GM21723 (cell line): ENCODE results near the gene SRSF7.
"Not testable (repeated sequence)": the region's sequence is repeated elsewhere in the genome, so short reads cannot be mapped to it uniquely, and the experiment has no call there.

Source experiments
- ATAC-seq: cut with Tn5 transposase; IDR thresholded peaks from one replicate; pipeline ENCODE4 v1.9.1; 2021; ENCODE audit warnings: mild to moderate bottlenecking, moderate library complexity; ENCODE audit not compliant: unreplicated experiment

Gene SRSF7

GRCh38 chr2:38750891-38751595, at the start of gene SRSF7:
Gene SRSF7, minus strand, starts transcription at chr2:38751361. Its CDS starts 105 bp downstream, at chr2:38751256.
- ATAC-seq, result peak; percentile 77

DNA sequence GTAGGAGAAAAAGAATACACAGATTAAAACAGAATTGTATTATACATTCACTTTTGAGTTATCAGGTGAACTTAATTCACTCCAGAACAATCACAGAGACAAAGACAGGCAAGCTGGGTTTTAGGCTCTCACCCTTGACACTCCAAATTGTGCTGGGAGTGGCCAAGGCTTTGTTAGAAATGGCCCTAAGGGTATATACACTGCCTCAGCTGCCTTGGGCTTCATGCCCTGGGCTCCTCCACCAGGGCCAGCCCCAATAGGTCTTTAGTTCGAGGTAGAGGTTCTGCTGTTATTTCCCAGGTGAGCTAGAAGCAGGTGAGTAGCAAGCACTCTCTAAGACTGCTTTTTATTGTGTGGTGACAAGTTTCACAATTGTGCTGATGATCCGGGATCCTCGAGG, 46.8 kb upstream of the SRSF7 start:
- no peak for ATAC-seq

GRCh38 chr2:38797250-38797676, 46.1 kb upstream of the SRSF7 start:
- ATAC-seq, result no peak

- ATAC-seq, result not testable (repeated sequence)
Measured at GRCh38 chr2:38795016-38795415, 43.9 kb upstream of the SRSF7 start.

GRCh38 chr2:38794235-38794946, 43.2 kb upstream of the SRSF7 start:
- no peak for ATAC-seq

GRCh38 chr2:38793511-38793910, 42.4 kb upstream of the SRSF7 start:
- no peak for ATAC-seq

DNA sequence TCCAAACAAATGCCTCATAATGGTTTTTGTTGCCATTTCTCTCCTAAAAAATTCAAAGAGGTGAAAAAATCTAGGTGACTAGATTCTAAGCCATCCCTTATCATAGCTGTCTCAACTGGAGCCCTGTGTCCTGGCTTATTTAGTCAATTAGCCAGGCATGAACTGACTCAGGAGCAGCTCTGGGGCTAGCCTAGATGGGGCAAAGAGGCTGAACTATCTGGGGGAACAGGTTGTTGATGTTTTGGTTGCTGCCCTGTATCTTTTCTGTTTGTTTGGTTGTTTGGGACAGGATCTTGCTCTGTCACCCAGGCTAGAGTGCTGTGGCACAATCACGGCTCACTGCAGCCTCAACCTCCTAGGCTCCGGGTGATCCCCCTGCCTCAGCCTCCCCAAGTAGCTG, 41.6 kb upstream of the SRSF7 start:
- no peak for ATAC-seq

GRCh38 chr2:38792321-38792720, 41.2 kb upstream of the SRSF7 start:
- not testable (repeated sequence) for ATAC-seq

GRCh38 chr2:38791744-38792143, 40.6 kb upstream of the SRSF7 start:
- ATAC-seq, result no peak

GRCh38 chr2:38789691-38790090, 38.5 kb upstream of the SRSF7 start:
- no peak for ATAC-seq

DNA sequence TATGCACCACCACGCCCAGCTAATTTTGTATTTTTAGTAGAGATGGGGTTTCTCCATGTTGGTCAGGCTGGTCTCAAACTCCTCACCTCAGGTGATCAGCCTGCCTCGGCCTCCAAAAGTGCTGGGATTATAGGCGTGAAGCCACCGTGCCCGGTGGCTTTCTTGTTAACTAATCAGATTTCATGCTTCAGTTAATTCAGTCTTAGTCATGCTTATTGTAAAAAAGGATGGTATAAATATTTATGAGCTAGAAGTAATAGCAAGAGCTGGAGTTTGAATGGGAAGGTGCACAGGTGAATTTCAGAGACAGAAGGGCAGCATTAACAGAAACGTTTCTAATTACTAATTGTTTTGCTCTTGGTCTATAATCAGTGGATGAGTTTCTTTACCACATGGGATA, 37.1 kb upstream of the SRSF7 start:
- ATAC-seq, result no peak

DNA sequence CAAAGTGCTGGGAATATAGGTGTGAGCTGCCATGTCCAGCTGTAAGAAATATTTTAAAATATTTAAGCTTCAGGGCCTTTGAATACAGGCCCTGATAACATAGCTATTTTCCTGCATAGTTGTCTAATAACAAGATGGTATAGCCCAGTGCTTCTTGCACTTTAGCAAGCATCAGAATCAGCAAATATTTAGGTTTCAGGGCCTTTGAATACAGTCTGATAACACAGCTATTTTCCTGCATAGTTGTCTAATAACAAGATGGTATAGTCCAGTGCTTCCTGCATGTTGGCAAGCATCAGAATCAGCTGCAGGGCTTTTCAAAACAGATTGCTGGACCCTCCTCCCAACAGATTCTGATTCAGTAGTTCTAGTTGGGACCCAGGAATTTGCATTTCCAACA, 32.4 kb upstream of the SRSF7 start:
- ATAC-seq, result no peak

GRCh38 chr2:38778687-38779082, 27.5 kb upstream of the SRSF7 start:
- ATAC-seq, result no peak

- no peak for ATAC-seq
Measured at GRCh38 chr2:38776531-38776930, 25.4 kb upstream of the SRSF7 start.

DNA sequence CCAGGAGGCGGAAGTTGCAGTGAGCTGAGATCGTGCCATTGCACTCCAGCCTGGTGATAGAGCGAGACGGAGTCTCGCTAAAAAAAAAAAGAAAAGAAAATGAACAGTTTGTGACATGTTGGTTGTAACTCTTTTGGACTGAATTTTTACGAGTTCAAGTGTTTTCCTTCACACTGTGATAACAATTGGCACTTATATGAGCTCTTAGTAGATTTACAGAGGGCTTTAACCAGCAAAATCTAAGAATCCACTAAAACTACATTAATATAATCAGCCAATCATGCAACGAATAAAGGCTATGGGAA, 24.7 kb upstream of the SRSF7 start:
- ATAC-seq, result no peak

- ATAC-seq, result no peak
Measured at GRCh38 chr2:38775097-38775920, 24.1 kb upstream of the SRSF7 start.

DNA sequence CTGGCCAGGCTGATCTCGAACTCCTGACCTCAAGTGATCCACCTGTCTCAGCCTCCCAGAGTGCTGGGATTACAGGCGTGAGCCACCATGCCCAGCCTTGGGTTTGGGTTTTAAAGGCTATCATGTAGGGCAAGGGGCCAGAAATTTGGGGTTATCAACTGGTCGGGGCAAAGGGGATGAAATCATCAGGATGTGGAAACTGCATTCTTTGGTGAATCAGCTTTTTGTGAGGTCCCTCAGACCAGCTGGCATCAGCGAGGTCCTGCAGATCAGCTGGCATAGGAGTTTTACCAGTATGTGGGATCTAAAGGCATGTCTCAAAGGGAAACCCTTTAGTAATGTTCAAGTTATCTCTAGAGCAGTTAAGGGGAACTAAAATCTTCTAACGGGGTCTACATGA, 20.5 kb upstream of the SRSF7 start:
- no peak for ATAC-seq

GRCh38 chr2:38765551-38765950, 14.4 kb upstream of the SRSF7 start:
- ATAC-seq, result no peak

DNA sequence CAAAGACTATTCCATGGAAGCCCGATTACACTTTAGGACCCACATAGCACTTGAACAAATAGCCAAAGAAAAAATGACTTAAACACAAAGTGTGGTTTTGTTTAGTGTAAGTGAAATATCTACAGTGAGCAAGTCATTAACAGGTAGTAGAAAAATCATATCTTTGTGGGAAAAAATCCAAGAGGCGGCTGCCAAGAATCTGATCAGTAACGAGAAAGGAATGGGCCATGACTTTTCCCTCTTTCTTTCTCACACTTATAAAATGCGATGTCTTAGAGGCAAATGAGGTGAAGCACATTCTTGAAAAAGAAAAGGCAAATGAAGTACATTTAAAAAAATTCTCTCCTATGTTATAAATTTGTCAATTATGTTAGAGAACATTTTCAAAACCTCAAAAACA, 14.0 kb upstream of the SRSF7 start:
- no peak for ATAC-seq

GRCh38 chr2:38763728-38764127, 12.6 kb upstream of the SRSF7 start:
- ATAC-seq, result no peak

DNA sequence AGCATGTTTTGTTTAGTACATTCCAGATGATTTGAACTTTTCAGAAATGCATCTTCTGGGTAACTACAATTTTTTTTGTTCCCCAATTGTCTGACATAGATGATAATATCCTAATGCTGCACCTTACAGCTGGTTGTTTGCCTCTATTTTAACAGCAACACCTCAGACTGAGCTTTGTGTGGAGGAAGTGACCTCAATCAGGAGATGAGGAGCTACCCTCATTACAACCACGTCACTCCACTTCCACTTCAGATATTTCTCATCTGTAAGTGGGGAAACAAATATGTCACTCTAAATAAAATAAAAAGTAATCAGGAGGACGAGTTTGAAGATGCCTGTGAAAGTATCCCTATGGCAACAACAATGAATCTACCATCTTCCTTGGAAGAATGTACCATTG, 12.1 kb upstream of the SRSF7 start:
- ATAC-seq, result no peak

DNA sequence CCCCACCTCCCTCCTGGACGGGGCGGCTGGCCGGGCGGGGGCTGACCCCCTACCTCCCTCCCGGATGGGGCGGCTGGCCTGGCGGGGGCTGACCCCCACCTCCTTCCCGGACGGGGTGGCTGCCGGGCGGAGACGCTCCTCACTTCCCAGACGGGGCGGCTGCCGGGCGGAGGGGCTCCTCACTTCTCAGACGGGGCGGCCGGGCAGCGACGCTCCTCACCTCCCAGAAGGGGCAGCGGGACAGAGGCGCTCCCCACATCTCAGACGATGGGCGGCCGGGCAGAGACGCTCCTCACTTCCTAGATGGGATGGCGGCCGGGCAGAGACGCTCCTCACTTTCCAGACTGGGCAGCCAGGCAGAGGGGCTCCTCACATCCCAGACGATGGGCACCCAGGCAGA, 4.7 kb upstream of the SRSF7 start:
- ATAC-seq, result not testable (repeated sequence)
